Upper lobe of left lung (tissue), 6 donors: ENCODE measurements around the gene TPCN1. TPM values are rescaled to one million over a fixed set of nuclear protein-coding genes. Genes with fewer than 3 reads are reported as not detected.

Experiments
- ATAC-seq, 2 donors: fragments of 200-7000 bp; cut with Tn5 transposase; one replicate each; pipeline ENCODE4 v1.9.1; 2022; ENCODE audit warnings: mild to moderate bottlenecking in 2 of 2, moderate library complexity in 2 of 2; ENCODE audit not compliant: low FRiP score in 2 of 2
- DNase-seq, 2 donors: peaks; one replicate each; pipeline ENCODE4 v3.0.0-alpha.2; 2019 to 2020
- H3K27ac ChIP-seq, 4 donors: fragments of 200-600 bp; sonication (generic); one replicate each; pipeline ENCODE4 v1.5.1; 2016 to 2019
- H3K27me3 ChIP-seq, 4 donors: fragments of 200-600 bp; sonication (generic); one replicate each; pipeline ENCODE4 v1.5.1; 2017 to 2019
- H3K36me3 ChIP-seq, 4 donors: fragments of 200-600 bp; sonication (generic); one replicate each; pipeline ENCODE4 v1.5.1; 2016 to 2019
- H3K4me1 ChIP-seq, 4 donors: fragments of 200-600 bp; sonication (generic); one replicate each; pipeline ENCODE4 v1.5.1; 2018 to 2019
- H3K4me3 ChIP-seq, 4 donors: fragments of 200-600 bp; sonication (generic); one replicate each; pipeline ENCODE4 v1.5.1; 2017 to 2019; ENCODE audit warnings: mild to moderate bottlenecking in 2 of 4, moderate library complexity in 1 of 4
- H3K9me3 ChIP-seq, 4 donors: fragments of 200-600 bp; sonication (generic); one replicate each; pipeline ENCODE4 v1.5.1; 2018 to 2019
- EP300 ChIP-seq, 4 donors: sonication (generic); formaldehyde crosslinking; IDR thresholded peaks; one replicate each; pipeline ENCODE4 v1.5.1; 2017; ENCODE audit warnings: antibody characterized with exemption in 4 of 4, control low read depth in 2 of 4
- POLR2A ChIP-seq, 4 donors: fragments of 450-650 bp; IDR thresholded peaks; one replicate each; pipeline ENCODE4 v1.5.1; 2016 to 2017; ENCODE audit warnings: antibody characterized with exemption in 4 of 4, mild to moderate bottlenecking in 2 of 4
- POLR2AphosphoS5 ChIP-seq, 2 donors: sonication (generic); formaldehyde crosslinking; IDR thresholded peaks; one replicate each; pipeline ENCODE4 v1.5.1; 2017; ENCODE audit warnings: antibody characterized with exemption in 2 of 2
- WGBS, 2 donors: methylation state at CpG; one replicate each; pipeline ENCODE4 v1.1.5; 2017 to 2018; 5-methylcytosine and 5-hydroxymethylcytosine counted together
- total RNA-seq, 6 donors: library from RNA; depleted of rRNA in 4 of 6; stranded (reverse); fragments of >200 nt in 4 of 6; gene quantifications; one replicate each; pipeline versions ENCODE4 v1.1.0 to v1.2.1, GENCODE V29; 2016 to 2021
- TF ChIP-seq, protein P1 (sequence below), 6 experiments: fragments of 450-650 bp in 4 of 6; fragments of 200-600 bp in 2 of 6; sonication (generic) in 2 of 6; IDR thresholded peaks; one replicate each; pipeline ENCODE4 v1.5.1; 2016 to 2019; ENCODE audit warnings: antibody characterized with exemption in 6 of 6
- donor health status: DM: no; HTN: no; CAD: no; lungs with moderate emphysema.
- donor health status: DM: no; HTN: yes; CAD: no; lungs with severe emphysema.

TPCN1 gene
- total RNA-seq, 6 donors from 2014 or later, result 36.6 to 193 (median 52.2) TPM

DNA sequence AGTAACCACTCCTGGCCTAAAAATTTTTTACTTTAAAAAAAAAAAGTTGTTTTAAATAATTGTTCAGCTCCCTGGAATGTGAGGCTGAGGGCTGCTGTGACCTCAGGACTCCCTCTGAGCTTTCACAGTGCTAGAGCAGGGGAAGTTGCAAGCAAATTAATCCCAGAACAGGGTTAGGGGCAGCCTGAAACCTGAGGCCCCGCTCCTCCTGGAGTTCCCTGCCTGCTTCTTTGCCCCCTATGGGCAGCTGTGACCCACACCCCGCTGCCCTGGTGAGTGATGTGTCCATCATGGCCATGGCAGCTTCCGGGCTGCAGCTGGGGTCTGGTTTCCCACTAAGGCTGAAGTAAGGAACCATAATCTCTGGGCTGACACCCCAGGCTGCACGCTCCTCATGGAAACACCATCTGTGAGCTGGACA is 26.3 kb upstream of the TPCN1 start:
- Histone ChIP-seq H3K4me1 (peaks cover 7 to 11% (median 10%) of the 10 kb centered on the region in 4 donors), H3K9me3 (no peaks in the 10 kb centered on the region), H3K27ac (no peak overlapping the region), H3K36me3 (peaks cover 2 to 20% (median 14%) of the 10 kb centered on the region in 4 donors), H3K4me3 (no peak overlapping the region), H3K27me3 (no peaks in the 10 kb centered on the region)
- TF ChIP-seq POLR2A (IDR thresholded peaks at IDR 0.05) (no peak), EP300 (IDR thresholded peaks at IDR 0.05) (no peak), POLR2AphosphoS5 (IDR thresholded peaks at IDR 0.05) (no peak)
- TF ChIP-seq, protein P1, sequence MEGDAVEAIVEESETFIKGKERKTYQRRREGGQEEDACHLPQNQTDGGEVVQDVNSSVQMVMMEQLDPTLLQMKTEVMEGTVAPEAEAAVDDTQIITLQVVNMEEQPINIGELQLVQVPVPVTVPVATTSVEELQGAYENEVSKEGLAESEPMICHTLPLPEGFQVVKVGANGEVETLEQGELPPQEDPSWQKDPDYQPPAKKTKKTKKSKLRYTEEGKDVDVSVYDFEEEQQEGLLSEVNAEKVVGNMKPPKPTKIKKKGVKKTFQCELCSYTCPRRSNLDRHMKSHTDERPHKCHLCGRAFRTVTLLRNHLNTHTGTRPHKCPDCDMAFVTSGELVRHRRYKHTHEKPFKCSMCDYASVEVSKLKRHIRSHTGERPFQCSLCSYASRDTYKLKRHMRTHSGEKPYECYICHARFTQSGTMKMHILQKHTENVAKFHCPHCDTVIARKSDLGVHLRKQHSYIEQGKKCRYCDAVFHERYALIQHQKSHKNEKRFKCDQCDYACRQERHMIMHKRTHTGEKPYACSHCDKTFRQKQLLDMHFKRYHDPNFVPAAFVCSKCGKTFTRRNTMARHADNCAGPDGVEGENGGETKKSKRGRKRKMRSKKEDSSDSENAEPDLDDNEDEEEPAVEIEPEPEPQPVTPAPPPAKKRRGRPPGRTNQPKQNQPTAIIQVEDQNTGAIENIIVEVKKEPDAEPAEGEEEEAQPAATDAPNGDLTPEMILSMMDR (IDR thresholded peaks at IDR 0.05), result no peak
- DNase-seq (no peak), ATAC-seq (no peak)
- WGBS, 2 donors, result 67 to 94% methylated on average over 1 to 4 of the region's 4 CpGs

DNA sequence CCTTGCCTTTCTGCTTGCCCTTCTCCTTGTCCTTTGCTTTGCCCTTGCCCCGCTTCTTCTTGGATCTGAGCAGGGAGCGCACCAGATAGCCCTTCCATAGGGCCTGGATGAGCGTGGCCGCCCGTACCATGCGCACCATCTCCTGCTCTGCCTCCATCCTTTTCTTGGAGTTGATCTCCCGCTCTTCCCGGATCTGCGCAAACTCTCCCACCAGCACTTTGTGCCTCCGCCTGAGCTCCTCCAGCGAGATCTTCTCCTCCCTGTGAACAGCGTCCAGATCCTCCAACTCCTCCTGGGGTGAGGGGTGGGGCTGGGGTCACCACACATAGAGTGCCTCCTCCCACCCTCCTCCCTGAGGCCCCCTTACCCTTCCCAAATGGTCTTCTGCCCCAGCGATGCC is 25.7 kb upstream of the TPCN1 start:
- H3K4me1 ChIP-seq, result peaks cover 9 to 12% (median 10%) of the 10 kb centered on the region in 4 donors
- DNase-seq (no peak), ATAC-seq (no peak)
- no peak for TF ChIP-seq EP300 (IDR thresholded peaks at IDR 0.05)
- no peak for TF ChIP-seq POLR2AphosphoS5 (IDR thresholded peaks at IDR 0.05)
- TF ChIP-seq, protein P1 (IDR thresholded peaks at IDR 0.05), result no peak
- TF ChIP-seq POLR2A (IDR thresholded peaks at IDR 0.05), result no peak
- WGBS, 2 donors, result 97 to 98% methylated on average over 12 to 13 of the region's 13 CpGs
- H3K27me3 ChIP-seq, result no peaks in the 10 kb centered on the region
- no peak overlapping the region for H3K4me3 ChIP-seq
- no peaks in the 10 kb centered on the region for H3K9me3 ChIP-seq
- H3K27ac ChIP-seq, result no peak overlapping the region
- peaks cover 2 to 20% (median 14%) of the 10 kb centered on the region in 4 donors for H3K36me3 ChIP-seq

DNA sequence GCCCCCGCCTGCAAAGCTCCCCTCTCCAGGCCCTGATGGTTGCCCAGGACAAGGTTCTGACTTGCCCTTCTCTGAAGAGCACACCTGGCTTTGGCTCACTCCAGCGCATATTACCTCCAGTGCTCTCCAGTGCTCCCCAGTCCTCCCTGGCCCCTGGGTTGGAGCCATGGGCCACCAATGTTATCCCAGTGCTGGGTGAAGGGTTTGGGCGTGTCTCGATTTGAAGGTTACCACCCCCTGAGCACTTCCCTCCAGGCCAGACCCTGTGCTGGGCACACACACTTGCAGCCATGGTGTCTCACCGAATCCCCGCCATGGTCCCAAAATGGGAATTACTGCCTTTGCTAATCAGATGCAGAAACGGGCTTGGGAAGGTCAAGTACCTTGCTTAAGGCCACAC is 24.7 kb upstream of the TPCN1 start:
- peaks cover under 1 to 13% (median 7%) of the 10 kb centered on the region in 4 donors for H3K36me3 ChIP-seq
- no peaks in the 10 kb centered on the region for H3K27me3 ChIP-seq
- no peak for ATAC-seq
- H3K27ac ChIP-seq, result no peak overlapping the region
- TF ChIP-seq POLR2A (IDR thresholded peaks at IDR 0.05) (no peak), POLR2AphosphoS5 (IDR thresholded peaks at IDR 0.05) (no peak), EP300 (IDR thresholded peaks at IDR 0.05) (no peak)
- TF ChIP-seq, protein P1 (IDR thresholded peaks at IDR 0.05), result no peak
- no peak for DNase-seq
- no peaks in the 10 kb centered on the region for H3K9me3 ChIP-seq
- WGBS, 2 donors, result 70 to 79% methylated on average over 3 to 7 of the region's 7 CpGs
- H3K4me1 ChIP-seq, result peaks cover 9 to 13% (median 10%) of the 10 kb centered on the region in 4 donors
- no peak overlapping the region for H3K4me3 ChIP-seq

DNA sequence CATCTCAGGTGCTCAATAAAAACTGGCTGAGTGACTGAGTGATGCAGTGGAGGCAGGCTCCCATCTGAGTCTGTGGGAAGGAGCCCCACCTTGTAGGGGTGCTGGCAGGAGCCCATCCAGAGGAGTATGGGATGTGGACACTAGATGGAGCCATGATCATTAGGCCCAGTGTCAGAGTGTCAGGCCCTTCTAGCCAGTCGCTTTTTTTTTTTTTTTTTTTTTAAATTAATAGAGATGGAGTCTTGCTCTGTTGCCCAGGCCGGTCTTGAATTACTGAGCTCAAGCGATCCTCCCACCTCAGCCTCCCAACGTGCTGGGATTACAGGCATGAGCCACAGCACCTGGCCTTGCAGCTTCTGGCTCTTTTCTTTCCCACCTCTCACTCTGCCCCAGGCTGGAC is 24.3 kb upstream of the TPCN1 start:
- ATAC-seq (peak; percentile 88 to 94), DNase-seq (peak in 1 of 2 donors; percentile 64)
- no peak overlapping the region for H3K4me3 ChIP-seq
- H3K27me3 ChIP-seq, result no peaks in the 10 kb centered on the region
- peaks cover 0 to 9% (median 3%) of the 10 kb centered on the region in 4 donors for H3K36me3 ChIP-seq
- no peaks in the 10 kb centered on the region for H3K9me3 ChIP-seq
- no peak for TF ChIP-seq POLR2AphosphoS5 (IDR thresholded peaks at IDR 0.05)
- TF ChIP-seq, protein P1 (IDR thresholded peaks at IDR 0.05), result peak; percentile 40 to 62 (median 52)
- WGBS, 2 donors, result 13 to 15% methylated on average over 4 of the region's 4 CpGs
- peaks cover 9 to 13% (median 10%) of the 10 kb centered on the region in 4 donors for H3K4me1 ChIP-seq
- H3K27ac ChIP-seq, result no peak overlapping the region

DNA sequence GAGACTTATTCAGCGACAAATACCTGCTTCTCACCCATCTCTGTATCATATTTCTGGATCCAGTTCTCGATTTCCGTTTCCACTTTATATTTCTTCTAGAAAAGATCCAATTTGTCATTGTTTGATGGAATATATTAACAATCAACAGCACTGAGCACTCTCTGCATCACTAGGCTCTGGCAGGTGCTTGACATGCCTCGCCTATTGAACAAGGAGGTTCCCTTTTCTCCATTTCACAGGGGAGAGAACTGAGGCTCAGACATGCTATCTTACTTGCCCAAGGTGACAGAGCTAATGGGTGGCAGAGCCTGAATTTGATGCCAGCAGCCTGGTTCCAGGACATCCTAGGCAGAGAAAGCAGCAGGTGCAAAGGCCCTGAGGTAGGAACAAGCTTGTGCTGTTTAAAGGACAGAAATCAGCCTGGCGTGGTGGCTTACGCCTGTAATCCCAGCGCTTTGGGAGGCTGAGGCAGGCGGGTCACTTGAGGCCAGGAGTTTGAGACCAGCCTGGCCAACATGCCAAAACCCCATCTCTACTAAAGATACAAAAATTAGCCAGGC is 23.7 kb upstream of the TPCN1 start:
- no peaks in the 10 kb centered on the region for H3K9me3 ChIP-seq
- H3K4me3 ChIP-seq, result no peak overlapping the region
- H3K27me3 ChIP-seq, result no peaks in the 10 kb centered on the region
- H3K27ac ChIP-seq, result no peak overlapping the region
- peaks cover 0 to 2% (median 0%) of the 10 kb centered on the region in 4 donors for H3K36me3 ChIP-seq
- no peak for DNase-seq
- no peak for ATAC-seq
- no peak for TF ChIP-seq EP300 (IDR thresholded peaks at IDR 0.05)
- TF ChIP-seq POLR2A (IDR thresholded peaks at IDR 0.05), result no peak
- TF ChIP-seq, protein P1 (IDR thresholded peaks at IDR 0.05), result no peak
- no peak for TF ChIP-seq POLR2AphosphoS5 (IDR thresholded peaks at IDR 0.05)
- WGBS, 2 donors, result 94 to 95% methylated on average over 8 of the region's 8 CpGs
- H3K4me1 ChIP-seq, result peaks cover 9 to 13% (median 10%) of the 10 kb centered on the region in 4 donors
